Keratinocyte (primary cell): Measurements from ENCODE around the gene MIB2.

Experiments used
- EZH2 ChIP-seq: IDR thresholded peaks from one replicate; pipeline ENCODE4 v1.6.1; 2012; ENCODE audit warnings: inconsistent platforms, mild to moderate bottlenecking, low read length, moderate library complexity
- TF ChIP-seq, protein P1 (sequence below), 3 experiments: IDR thresholded peaks in 1 of 3; conservative IDR thresholded peaks in 1 of 3; optimal IDR thresholded peaks in 1 of 3; 2 replicates in 2 of 3; 3 replicates in 1 of 3; pipeline versions ENCODE3 to v1.5.1; 2011; ENCODE audit warnings: low read length in 3 of 3, mild to moderate bottlenecking in 3 of 3, moderate library complexity in 2 of 3, control low read depth in 1 of 3, inconsistent platforms in 1 of 3; ENCODE audit not compliant: insufficient read depth in 2 of 3; ENCODE audit errors: extremely low read depth in 1 of 3

- no peak for TF ChIP-seq EZH2
- TF ChIP-seq, protein P1, sequence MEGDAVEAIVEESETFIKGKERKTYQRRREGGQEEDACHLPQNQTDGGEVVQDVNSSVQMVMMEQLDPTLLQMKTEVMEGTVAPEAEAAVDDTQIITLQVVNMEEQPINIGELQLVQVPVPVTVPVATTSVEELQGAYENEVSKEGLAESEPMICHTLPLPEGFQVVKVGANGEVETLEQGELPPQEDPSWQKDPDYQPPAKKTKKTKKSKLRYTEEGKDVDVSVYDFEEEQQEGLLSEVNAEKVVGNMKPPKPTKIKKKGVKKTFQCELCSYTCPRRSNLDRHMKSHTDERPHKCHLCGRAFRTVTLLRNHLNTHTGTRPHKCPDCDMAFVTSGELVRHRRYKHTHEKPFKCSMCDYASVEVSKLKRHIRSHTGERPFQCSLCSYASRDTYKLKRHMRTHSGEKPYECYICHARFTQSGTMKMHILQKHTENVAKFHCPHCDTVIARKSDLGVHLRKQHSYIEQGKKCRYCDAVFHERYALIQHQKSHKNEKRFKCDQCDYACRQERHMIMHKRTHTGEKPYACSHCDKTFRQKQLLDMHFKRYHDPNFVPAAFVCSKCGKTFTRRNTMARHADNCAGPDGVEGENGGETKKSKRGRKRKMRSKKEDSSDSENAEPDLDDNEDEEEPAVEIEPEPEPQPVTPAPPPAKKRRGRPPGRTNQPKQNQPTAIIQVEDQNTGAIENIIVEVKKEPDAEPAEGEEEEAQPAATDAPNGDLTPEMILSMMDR (optimal IDR thresholded peaks at IDR 0.05 in 1 of 3, IDR thresholded peaks at IDR 0.05 in 1 of 3, conservative IDR thresholded peaks at IDR 0.05 in 1 of 3; ENCODE audit: extremely low read depth in 1 of 3, insufficient read depth in 2 of 3, low read length in 3 of 3) = no peak
Measured at GRCh38 chr1:1567891-1568291, 47.4 kb upstream of the MIB2 start.
